ENCODE data around the gene KCTD7.

DNA sequence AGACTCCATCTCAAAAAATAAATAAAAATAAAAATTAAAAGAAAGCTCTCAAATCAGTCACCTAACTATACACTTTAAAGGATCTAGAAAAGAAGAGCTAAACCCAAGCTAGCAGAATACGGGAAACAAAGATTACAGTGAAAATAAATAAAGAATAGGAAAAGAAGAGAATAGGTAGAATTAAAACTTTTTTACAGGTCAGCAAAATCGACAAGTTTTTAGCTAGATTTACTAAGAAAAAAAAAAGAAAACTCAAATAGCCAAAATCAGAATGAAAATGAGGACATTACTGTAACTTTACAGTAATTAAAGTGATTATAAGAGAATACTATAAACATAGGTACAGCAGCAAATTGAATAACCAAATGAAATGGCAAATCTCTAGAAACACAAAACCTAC lies 60.4 kb downstream of the KCTD7 start:
- TF ChIP-seq, protein P1, sequence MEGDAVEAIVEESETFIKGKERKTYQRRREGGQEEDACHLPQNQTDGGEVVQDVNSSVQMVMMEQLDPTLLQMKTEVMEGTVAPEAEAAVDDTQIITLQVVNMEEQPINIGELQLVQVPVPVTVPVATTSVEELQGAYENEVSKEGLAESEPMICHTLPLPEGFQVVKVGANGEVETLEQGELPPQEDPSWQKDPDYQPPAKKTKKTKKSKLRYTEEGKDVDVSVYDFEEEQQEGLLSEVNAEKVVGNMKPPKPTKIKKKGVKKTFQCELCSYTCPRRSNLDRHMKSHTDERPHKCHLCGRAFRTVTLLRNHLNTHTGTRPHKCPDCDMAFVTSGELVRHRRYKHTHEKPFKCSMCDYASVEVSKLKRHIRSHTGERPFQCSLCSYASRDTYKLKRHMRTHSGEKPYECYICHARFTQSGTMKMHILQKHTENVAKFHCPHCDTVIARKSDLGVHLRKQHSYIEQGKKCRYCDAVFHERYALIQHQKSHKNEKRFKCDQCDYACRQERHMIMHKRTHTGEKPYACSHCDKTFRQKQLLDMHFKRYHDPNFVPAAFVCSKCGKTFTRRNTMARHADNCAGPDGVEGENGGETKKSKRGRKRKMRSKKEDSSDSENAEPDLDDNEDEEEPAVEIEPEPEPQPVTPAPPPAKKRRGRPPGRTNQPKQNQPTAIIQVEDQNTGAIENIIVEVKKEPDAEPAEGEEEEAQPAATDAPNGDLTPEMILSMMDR (IDR thresholded peaks at IDR 0.05): no peak
- no peak for TF ChIP-seq POLR2A (IDR thresholded peaks at IDR 0.05)
